ELF-1 (cell line): ENCODE measurements around the gene WNT6.

Source experiments
- DNase-seq: peaks from one replicate; pipeline ENCODE4 v3.0.0-alpha.2; 2016; ENCODE audit warnings: low read depth, low spot score

The WNT6 gene

GRCh38 chr2:218859556-218859987, at the start of gene WNT6:
Gene WNT6 (plus strand): TSS chr2:218859805. CDS start chr2:218860038, 233 bp downstream.
- no peak for DNase-seq

DNA sequence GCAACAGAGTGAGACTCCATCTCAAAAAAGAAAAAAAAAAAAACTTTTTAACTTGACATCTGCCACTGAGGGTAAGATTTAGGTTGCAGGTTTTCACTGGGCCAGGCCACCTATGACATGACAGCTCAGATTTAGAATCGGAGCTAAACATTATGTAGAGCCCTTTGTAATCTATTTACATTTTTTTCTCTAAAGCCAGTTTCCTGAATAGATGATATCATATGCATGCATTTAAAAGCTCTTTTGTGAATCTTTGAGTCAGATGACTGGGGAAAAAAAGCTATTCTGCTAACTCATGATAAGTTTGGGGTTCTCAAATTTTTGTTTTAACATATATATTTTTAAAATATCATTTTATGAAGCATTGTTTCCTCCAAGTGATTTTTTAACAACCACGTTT, 49.3 kb upstream of the WNT6 start:
- no peak for DNase-seq

DNA sequence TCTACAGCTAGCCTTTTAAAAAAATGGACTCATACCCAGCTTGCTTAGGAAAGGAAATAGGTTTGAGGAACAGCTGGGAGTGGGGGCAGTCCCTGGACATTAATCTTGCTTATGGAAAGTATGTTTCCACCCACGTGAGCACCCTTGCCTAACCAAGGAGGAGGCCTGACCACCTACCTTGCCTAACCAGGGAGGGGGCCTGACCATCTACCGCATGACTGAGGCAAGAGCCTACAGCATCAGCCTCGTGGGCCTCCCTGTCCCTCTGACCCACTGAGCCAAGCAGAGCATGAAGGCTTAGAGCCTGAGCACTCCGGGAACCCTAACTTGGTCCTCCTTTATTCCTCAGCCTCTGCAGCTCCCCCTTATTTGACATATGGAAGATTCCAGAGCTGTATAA, 48.2 kb upstream of the WNT6 start:
- DNase-seq = no peak

DNA sequence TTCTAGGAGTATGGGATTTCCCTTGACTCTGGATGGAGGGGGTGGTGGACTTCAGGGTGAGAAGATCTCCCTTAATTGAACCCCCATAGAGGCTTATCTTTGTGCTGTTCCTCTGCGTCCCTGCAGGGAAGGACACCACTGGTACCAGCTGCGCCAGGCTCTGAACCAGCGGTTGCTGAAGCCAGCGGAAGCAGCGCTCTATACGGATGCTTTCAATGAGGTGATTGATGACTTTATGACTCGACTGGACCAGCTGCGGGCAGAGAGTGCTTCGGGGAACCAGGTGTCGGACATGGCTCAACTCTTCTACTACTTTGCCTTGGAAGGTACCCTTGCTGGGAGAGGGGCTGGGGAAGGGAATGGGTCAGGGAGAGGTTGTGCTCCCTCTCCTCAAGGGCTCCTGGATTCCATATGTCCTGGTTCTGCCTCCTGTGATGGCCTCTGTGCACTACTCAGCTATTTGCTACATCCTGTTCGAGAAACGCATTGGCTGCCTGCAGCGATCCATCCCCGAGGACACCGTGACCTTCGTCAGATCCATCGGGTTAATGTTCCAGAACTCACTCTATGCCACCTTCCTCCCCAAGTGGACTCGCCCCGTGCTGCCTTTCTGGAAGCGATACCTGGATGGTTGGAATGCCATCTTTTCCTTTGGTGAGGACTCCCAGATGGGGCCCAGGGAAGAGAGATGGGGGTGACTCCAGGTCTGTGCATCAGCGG, 47.3 kb upstream of the WNT6 start:
- no peak for DNase-seq

DNA sequence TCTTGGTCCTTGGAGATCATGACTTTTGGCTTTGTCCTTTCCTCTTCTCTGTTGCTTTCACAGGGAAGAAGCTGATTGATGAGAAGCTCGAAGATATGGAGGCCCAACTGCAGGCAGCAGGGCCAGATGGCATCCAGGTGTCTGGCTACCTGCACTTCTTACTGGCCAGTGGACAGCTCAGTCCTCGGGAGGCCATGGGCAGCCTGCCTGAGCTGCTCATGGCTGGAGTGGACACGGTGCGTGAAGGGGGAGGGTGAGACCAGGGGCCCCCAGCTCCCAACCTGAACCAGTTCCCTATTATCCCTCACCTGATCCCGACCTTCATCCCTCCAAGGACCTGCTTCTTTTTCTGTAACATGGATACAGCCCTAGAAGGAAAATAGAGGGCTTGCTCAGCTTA, 46.7 kb upstream of the WNT6 start:
- DNase-seq = no peak

GRCh38 chr2:218813771-218814460, 45.7 kb upstream of the WNT6 start:
- DNase-seq = no peak

GRCh38 chr2:218814540-218815243, 44.9 kb upstream of the WNT6 start:
- DNase-seq = no peak

- DNase-seq = no peak
Observed at GRCh38 chr2:218815244-218815637, 44.4 kb upstream of the WNT6 start.

DNA sequence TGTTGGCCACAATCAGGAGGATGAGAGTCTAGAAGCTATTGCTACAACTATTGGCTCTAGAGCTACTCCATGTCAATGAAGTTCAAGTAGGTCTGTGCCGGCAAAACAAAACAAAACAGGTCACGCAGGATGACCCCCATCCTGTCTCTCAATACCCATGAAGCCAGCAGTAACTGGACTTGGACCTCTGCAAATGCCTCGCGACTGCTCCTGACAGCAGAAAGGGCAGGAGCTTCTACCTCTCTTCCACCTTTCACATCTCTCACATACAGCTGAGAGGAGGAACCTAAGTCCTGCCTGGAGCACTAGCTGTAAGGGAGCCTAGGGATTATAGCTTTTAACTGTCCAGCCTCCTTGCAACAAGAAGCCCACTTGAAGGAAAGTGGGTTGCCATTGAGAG, 44.0 kb upstream of the WNT6 start:
- DNase-seq = no peak

DNA sequence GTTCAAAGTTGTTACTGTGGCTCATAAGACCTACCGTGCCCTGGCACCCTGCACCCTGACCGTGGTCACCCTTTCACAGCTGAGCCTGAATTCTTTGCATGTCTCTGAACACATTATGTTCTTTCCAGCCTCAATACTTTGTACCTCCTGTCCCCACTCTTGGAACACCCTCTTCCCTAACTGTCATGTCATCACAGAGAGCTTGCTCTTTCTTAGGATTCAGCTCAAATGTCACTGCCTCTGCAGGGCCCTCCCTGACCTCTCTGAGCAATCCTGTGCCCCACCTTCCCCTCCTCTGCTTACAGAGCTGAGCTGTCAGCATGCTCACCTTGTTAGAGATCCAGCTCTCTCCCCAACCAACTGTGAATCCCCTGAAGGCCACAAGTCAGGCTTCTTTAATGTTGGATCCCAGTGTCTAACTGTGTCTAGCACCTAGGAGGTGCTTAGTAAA, 43.0 kb upstream of the WNT6 start:
- DNase-seq = no peak

- no peak for DNase-seq
Observed at GRCh38 chr2:218819093-218819492, 40.5 kb upstream of the WNT6 start.

DNA sequence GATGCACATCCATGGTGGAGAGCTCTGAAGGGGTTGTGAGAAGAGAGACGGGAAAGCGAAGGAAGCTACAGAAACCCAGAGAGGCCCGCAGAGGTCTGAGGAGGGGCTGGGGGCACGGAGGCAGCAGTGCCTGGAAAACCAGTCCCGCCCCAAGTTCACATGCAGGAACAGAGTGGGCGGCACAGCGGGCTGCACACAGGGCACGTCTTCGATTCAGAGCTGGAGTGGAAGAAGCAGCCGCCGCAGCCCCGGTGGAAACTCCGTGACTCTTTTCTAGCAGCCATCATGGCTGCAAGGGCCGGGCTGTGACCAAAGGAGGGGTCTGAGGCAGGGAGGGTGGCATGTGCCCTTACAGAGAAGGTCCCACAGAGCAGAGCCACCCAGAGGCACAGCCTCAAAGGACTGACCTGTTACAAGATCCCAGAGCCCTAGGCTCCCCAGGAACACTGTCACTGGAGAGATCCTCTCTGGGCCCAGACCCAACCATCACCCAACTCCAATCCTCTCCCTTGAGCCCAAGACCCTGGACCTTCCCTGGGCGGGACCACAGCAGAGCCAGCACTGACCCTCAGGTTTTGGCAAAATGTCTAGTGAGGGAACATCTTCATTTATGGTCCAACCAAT, 38.7 kb upstream of the WNT6 start:
- no peak for DNase-seq

GRCh38 chr2:218821605-218822211, 37.9 kb upstream of the WNT6 start:
- no peak for DNase-seq

DNA sequence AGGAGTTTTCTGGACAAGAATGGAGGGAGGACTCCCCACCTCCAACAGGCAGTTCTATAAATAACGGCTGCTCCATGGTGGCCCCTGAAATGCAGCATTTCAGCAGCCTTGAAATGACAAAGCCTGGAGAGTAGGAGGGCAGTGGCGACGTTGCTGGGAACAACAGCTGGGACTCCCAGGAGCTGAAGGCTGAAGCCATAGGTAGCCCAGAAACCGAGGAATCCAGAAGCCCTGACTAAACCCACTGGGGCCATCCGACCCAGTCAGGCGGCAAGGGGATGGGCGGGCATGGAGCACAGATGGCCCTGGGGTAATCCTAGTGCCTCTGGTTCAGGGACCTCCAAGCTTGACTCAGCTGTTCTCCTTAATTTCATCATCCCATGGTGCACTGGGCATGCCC, 37.0 kb upstream of the WNT6 start:
- DNase-seq = no peak

DNA sequence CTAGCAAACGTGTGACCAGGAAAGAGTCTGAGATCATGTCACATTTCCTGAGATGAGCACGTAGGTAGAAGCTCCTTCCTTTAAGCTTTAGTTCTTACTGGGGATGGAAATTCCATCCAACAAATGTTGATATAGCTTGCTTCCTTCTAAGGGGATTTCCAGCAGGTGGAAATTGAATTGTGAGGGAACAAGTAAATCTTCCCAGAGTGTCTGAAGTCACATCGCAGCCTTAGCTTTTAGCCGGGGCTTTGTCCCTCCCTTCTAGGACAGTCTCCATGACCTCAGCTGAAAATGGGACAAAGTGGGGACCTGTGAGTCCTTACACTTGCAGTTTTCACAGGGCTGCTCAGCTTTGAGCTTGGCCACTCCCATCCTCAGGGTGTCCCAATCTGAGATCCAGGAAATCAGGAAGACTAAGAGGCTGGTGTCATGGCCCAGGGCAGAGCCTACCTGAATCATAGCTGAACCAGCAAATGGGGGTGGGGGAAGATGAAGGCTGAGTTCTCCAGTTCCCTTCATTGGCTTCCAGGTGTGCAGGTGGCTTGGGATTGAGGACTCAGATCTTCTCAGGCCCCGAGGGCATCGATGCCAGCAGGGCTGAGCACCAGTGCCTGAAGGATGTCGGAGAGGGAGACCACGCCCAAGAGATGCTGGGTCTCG, 36.3 kb upstream of the WNT6 start:
- DNase-seq = no peak

GRCh38 chr2:218824004-218824403, 35.6 kb upstream of the WNT6 start:
- DNase-seq = no peak

DNA sequence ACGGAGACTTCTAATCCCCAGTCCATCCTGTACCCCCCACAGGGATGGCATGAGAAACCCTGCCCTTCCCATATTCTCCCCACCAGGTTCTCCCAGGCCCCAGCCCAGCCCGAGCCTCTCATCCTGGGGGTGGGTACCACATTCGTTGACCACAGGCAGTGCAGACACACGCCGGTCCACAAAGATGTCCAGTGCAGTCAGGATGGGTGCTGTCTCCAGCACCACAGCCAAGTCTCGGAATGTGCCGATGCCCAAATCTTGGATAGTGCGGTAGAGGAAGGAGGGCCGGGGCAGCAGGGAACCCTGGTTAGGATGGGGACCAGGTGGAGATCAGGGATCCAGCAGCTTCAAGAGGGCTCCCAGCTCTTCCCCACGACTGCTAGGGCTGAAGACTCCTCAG, 32.8 kb upstream of the WNT6 start:
- no peak for DNase-seq

- no peak for DNase-seq
Observed at GRCh38 chr2:218827701-218828476, 31.7 kb upstream of the WNT6 start.

DNA sequence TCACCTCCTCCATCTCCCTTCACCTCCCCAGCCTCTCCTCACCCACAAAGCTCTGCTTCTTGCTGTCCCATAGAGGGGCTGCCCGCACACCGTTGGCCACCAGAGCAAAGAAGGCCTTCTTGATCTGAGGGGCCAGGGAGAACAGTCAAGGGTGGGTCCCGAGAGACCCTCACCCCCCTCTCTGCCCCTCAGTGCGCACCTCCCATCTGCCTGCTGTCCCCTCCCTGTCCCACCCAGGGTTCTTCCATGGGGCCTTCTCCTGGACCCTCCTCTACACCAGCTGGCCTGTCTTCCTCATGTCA, 31.2 kb upstream of the WNT6 start:
- DNase-seq = no peak

DNA sequence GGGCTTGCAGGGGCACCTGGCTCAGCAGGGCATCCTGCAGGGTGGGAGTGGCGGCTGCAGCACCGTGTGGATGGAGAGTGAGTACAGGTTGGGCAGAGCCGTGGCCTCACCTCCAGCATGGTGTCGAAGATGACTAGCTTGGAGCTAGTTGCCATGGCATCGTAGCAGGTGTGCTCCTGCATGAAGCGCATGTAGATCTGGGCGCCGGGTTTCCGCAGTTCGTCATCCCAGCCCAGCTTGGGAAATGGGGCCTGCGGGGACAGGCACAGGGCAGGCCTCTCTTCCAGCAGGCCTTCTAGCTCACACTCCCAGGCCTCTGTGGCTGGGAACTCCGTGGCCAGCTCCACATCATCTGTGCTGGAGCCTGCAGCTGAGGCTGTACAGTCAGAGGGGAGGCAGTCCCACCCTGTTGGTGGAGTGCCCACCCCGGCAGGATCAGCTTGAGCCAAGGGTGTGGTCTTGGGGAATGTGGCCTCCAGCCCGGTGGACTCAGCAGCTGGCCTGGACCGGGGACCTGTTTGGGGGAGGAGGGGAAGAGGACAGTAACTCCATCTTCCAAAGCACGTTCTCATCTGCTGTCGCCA, 29.6 kb upstream of the WNT6 start:
- no peak for DNase-seq
